HG02885 (cell line): ENCODE measurements around the gene HDGFL3.
"Not testable (repeated sequence)": the region's sequence is repeated elsewhere in the genome, so short reads cannot be mapped to it uniquely, and the experiment has no call there.

Source experiments
- ATAC-seq: cut with Tn5 transposase; IDR thresholded peaks from one replicate; pipeline ENCODE4 v1.9.1; 2021; ENCODE audit warnings: mild to moderate bottlenecking; ENCODE audit not compliant: unreplicated experiment, poor library complexity

HDGFL3 gene

GRCh38 chr15:83142151-83142550 lies 65.5 kb downstream of the HDGFL3 start:
- not testable (repeated sequence) for ATAC-seq

DNA sequence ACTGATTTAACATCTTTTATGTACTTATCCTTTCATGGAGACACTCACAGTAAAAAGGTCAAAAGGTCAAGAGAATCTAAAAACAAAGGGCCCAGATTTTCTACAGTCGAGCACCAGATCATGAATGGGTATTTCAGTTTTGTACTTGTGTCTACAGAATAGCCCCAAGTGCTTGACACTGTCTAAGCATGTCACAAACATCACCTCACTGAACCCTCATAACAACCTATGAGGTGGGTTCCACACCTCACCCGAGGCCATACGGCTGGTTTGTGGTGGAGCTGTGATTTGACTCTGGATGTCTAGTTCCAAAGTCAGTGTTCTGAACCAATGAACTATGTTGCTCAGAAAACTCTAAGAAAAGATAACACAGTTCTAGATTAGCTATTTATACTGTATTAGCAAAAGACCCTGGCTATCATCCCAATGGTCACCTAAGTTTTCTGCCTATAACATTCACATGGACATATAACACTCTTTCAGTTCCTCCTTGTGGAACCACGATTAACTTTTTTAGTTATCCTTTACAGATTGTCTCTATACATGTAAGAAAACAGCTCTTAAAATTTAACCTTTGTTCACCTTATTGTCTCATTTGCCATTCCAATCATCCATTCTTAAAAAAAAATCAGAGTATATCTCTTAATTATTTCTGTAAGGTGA lies 74.6 kb downstream of the HDGFL3 start:
- ATAC-seq, result no peak

DNA sequence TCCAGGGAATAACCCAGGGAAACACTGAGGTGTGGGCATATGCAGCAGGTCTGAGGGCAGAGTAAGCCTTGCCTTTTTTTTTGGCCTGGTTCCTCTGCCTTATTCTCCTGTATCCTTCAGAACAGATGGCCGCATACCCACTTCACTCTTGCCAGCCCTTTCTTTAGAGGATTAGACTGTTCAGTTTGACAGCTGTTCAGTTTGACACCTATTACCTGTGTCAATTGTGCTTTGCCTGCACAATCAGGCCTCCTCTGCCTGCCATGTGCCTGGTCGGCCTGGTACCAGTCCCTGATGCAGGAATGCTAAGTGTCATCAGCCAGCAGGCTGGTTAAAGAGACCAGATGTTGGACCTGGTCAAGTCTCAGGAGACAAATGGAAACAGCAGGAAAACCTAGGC lies 77.8 kb downstream of the HDGFL3 start:
- ATAC-seq, result no peak

- ATAC-seq, result no peak
Measured at GRCh38 chr15:83127547-83128150, 80.0 kb downstream of the HDGFL3 start.

GRCh38 chr15:83123529-83123928 lies 84.1 kb downstream of the HDGFL3 start:
- ATAC-seq, result no peak

GRCh38 chr15:83119968-83120581 lies 87.5 kb downstream of the HDGFL3 start:
- no peak for ATAC-seq

DNA sequence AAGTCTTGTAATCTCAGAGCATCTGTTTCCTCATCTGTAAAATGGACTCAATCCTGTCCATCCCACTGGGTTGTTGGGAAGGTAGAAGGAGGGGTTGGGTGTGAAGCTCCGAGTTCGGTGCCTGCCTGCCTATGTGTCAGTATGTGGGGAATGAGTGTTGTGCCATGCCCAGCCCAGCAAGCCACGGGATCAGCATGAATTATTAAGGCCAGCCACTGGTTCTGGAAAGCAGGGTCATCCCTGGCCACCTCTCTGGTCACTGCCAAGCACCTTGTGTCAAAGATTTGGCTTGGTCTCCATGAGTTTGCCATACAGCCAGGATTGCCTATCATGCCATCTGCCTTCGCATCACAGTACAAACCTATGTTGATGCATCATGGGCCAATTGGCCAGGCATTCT lies 88.7 kb downstream of the HDGFL3 start:
- ATAC-seq, result no peak

DNA sequence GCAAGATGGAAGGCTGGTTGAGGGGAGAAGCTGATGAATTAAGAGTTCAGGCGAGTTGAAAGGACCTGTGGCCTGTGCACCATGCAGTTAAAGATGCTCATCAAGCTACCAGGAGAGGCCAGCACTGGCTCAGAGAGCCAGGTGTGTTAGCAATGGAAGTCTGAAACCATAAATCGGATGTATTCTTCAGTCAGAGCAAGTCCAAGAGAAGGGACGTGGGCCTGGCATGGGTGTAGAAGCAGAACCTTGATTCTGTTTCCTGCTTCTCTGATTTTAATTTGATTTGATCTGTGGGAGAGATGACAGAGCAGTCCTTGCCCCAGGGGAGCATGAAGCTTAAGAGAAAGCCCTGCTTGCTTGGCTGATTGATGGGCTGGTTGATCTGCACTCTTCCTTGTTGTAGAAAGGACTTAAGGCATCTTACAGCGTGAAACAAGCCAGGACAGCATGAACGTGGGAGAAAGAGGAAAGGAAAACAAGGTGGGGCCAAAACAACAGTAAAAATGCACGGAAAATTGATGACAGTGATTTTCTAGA lies 89.3 kb downstream of the HDGFL3 start:
- ATAC-seq, result no peak

DNA sequence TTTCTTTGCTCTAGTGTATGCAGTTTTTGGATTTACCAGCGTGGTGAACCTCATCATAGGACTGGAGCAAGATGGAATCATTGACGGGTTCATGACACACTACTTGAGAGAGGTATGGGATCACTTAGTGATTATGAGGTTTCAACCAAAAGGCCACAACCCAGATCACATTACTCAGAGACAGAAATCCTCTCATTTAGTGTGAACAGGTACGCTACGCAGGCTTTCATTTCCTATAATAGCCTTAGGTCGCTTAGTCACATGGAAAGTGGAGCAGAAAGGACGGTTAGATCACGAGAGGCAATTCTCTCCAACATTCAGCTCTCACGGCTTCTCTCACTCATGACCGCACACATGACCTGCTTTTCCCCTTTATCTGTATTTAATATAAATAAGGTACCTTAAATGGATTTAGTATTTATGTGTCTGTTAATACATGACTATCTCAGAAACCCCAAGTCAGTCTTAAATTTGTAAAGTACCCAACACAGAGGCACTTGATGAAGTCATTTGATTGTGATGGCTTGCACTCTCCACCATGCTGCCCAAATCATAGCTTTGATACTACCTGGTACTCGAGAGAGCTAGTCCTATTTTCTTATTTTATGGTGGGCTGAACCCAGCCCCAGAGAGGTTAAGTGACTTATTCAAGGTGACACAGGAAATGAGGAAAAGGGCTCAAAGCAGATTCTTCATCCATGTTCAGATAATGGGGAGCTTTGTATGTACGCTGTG lies 91.6 kb downstream of the HDGFL3 start:
- peak; percentile 90 for ATAC-seq

- no peak for ATAC-seq
Measured at GRCh38 chr15:83115410-83115809, 92.2 kb downstream of the HDGFL3 start.

GRCh38 chr15:83114856-83115255 lies 92.8 kb downstream of the HDGFL3 start:
- no peak for ATAC-seq

DNA sequence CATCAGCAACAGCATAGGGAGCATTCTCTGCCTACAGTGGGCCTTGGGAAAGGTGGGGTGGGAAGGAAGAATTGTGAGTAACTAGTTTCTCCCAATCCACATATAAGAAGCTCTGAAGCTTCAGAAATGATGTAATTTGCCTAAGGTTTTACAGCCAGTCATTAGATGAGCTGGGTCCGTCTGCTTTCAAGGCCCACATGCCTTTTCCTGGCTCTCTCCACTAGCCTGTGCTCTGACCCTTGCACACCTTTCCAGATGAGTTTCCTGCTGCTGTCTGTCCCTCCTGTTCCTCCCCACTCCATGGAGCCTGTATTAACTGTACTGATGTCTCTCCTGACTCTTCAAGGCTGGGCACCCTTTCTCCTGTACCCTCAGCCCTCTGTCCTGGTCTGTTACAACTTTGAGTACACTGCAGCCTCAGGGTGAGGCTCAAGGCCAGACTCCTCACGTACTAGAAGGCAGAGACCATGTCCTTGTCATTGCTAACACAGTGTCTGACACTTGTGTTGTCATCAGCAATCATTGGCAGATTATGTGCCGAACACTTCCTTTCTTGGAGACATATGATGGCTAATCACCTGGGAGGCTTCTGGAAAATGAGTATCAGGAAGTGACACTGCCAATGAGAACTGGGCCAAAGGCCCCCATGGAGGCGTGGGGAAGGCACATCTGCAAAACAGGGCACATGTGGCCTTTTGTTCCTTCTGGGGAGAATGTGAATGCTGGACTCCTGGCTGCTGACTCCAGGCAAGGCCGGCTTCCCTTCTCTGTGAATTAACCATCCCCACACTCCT lies 93.5 kb downstream of the HDGFL3 start:
- ATAC-seq, result no peak

GRCh38 chr15:83112956-83113299 lies 94.7 kb downstream of the HDGFL3 start:
- no peak for ATAC-seq

- ATAC-seq, result no peak
Measured at GRCh38 chr15:83112233-83112955, 95.2 kb downstream of the HDGFL3 start.

- ATAC-seq, result no peak
Measured at GRCh38 chr15:83111149-83111548, 96.5 kb downstream of the HDGFL3 start.

DNA sequence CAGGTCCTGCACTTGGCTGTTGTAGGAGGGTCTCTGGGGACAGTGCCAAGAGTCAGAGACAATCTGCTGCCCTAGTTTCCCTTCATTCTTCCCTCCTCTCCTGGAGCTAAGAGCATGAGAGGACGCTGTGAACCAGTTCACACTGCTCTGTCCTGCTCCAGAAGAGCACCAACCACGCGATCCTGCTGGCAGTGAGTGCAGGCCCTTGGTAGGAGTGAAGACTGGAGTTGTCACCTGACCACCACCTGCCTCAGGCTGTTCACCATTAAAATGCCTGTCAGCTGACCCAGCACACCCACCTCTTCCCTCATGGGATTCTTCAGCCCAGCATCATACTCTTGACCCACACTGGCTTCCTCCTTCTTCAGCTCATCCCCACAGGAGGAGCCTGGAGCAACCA lies 97.2 kb downstream of the HDGFL3 start:
- ATAC-seq, result no peak

DNA sequence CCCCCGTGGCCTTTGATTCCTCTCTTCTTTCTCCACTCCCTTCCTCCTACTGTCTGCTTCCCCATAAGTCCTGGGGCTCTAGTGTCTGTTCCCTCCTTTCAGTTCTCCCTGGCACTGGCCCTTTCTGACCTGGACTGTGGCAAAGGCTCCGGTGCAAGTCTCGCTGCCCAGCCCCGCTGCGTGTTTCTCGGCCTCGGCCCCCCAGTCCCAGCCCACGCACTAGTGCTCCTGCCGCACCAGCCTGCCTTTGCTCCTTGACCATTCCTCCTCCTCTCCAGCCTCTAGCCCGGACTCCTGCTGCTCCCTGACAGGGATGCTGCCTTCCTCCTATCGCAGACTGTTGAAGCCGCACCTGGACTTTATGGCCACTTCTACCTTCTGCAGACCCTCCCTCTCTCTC lies 98.1 kb downstream of the HDGFL3 start:
- ATAC-seq, result no peak

DNA sequence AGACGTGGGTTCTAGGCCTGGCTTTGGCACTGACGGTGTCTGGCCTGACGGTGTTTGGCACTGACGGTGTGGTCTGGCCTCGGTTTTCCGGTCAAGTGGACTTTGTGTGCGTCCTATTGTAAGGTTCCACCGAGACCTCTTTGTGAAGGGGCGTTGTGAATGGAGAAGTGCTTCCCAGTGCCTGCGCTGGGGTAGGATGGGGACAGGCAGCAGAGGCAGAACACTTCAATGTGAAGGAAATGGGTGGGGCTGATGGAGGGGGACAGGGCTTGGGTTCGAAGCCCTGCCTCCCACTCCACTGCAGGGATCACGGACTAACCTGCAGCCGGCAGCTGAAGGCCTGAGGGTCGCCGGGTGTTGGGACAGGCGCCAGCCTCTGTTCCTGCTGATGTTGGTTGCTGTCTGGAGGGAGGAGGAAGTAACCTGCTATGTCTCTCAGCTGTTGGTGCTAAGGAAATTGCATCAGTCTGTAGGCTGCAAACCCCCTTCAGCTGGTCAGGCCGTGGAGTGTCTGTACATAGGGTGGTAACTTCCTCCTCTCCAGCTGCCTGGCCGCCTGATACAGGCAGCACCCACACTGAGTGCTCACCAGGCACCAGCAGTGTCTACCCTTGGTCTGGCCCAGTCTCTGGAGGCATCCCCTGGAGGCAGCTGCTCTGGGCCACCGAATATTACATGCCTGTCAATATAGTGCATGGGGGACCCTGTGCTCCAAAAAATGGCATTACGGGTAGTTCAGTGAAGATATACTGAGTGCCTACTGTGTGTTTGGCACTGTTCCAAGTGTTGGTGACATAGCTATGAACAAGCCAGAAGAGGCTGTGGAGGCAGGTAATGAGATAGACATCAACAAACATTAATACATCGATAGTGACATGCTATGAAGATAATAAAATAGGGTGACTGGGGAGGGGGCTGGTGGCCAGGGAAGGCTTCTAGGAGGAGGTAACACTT lies 99.1 kb downstream of the HDGFL3 start:
- ATAC-seq, result peak; percentile 68

DNA sequence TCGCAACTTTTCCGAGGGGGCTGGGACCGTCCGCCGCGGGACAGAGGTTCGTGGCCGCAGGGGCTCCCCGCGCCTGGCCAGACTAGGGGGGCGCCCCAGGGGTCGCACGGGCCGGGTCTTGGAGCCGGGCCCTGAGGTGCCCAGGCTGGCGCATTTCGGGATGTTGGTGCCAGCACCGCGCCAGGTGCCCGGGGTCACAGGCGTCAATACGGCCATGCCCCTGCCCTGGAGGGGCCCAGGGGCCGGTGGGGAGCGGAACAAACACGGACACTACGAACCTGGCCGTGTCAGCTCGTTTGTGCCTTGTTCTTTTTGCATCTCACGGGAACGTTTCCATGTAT lies 99.8 kb downstream of the HDGFL3 start:
- ATAC-seq, result no peak
